NT2/D1 (cell line): ENCODE data around the gene SRSF4.

Experiments
- YY1 ChIP-seq: IDR thresholded peaks from 2 replicates; pipeline ENCODE4 v1.6.1; 2011; ENCODE audit not compliant: insufficient read length, insufficient read depth
- ZNF274 ChIP-seq: IDR thresholded peaks from 2 replicates; pipeline ENCODE4 v1.6.1; 2011; ENCODE audit warnings: mild to moderate bottlenecking, low read depth, low read length

GRCh38 chr1:29202053-29202452 lies 20.4 kb upstream of the SRSF4 start:
- no peak for TF ChIP-seq YY1
- TF ChIP-seq ZNF274 = no peak
